Coronary artery (tissue), 2 donors: ENCODE data around the gene EMX1.
A peak's percentile ranks its signal among the peaks of the same experiment; 100 is the strongest.

Source experiments
- DNase-seq: peaks from one replicate; pipeline ENCODE4 v3.0.0-alpha.2; 2017; ENCODE audit warnings: low spot score
- H3K27ac ChIP-seq, 2 donors: fragments of 200-600 bp; sonication (generic); one replicate each; pipeline ENCODE4 v1.5.1; 2016 to 2019
- H3K4me3 ChIP-seq: fragments of 200-600 bp; sonication (generic); 2 replicates; pipeline ENCODE4 v1.5.1; 2016; ENCODE audit warnings: mild to moderate bottlenecking, moderate library complexity
- TF ChIP-seq, protein P1 (sequence below): fragments of 200-600 bp; sonication (generic); IDR thresholded peaks from one replicate; pipeline ENCODE4 v1.5.1; 2019; ENCODE audit warnings: antibody characterized with exemption

The EMX1 gene

DNA sequence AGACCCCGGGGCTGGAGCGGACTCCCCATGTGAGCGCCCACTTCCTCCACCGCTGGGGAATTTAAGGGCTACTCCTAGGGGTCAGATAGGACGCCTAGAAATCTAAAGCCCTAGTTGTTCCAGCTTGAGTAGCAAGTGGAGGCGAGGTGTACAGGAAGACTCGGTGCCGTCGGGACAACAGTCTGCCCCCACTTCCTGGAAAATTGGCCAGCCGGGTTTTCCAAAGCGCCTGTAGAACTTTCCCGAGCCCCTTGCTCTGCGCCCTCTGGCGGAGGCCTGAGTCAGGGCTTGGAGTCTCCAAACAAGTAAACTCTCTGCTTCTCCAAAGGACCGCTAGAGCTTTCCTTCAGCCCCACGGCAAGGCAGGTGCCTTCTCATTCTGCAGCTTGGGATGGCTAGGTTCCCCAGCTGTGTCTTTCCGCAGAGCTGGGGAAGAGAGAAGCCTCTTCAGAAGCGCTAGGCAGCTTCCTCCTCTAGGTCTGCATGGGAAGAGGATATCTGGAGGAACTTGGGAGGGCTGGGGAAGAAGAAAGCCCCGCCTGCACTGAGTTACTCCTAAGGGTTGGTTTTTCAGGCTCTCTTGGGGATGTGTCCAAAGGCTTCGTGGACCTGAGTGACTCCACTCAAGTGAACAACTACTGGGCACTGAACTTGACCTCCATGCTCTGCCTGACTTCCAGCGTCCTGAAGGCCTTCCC is 29.4 kb upstream of the EMX1 start:
- TF ChIP-seq, protein P1, sequence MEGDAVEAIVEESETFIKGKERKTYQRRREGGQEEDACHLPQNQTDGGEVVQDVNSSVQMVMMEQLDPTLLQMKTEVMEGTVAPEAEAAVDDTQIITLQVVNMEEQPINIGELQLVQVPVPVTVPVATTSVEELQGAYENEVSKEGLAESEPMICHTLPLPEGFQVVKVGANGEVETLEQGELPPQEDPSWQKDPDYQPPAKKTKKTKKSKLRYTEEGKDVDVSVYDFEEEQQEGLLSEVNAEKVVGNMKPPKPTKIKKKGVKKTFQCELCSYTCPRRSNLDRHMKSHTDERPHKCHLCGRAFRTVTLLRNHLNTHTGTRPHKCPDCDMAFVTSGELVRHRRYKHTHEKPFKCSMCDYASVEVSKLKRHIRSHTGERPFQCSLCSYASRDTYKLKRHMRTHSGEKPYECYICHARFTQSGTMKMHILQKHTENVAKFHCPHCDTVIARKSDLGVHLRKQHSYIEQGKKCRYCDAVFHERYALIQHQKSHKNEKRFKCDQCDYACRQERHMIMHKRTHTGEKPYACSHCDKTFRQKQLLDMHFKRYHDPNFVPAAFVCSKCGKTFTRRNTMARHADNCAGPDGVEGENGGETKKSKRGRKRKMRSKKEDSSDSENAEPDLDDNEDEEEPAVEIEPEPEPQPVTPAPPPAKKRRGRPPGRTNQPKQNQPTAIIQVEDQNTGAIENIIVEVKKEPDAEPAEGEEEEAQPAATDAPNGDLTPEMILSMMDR, result peak; percentile 93
- peak overlapping the region; percentile 79 to 93 for H3K27ac ChIP-seq

GRCh38 chr2:72888438-72889202 is 28.7 kb upstream of the EMX1 start:
- Histone ChIP-seq H3K27ac (no peak overlapping the region), H3K4me3 (peak overlapping the region; percentile 79)
- no peak for DNase-seq
- TF ChIP-seq, protein P1, result no peak

More for the DNA sequence above, 29.4 kb upstream of the EMX1 start:
- H3K4me3 ChIP-seq, result peak overlapping the region; percentile 79
- DNase-seq, result peak; percentile 94

DNA sequence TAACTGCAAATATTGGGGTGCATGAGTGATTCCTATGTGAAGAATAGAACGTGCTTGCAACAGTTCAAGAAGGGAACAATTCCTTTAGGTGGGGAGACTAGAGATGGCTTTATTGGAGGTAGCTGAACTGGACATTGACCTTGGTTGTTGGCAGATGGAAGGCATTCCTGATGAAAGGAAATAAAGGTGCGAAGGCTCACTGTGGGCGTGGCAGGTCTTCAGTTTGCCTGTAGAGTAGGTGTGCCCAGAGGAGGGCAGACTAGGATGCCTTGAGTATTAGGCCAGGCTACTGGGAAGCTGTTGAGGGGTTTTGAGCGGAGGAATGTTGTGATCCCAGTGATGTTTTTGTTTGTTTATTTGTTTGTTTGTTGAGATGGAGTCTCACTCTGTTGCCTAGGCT is 27.3 kb upstream of the EMX1 start:
- TF ChIP-seq, protein P1, result no peak
- no peak for DNase-seq
- no peak overlapping the region for H3K4me3 ChIP-seq
- H3K27ac ChIP-seq, result no peak overlapping the region

- no peak for DNase-seq
- Histone ChIP-seq H3K4me3 (no peak overlapping the region), H3K27ac (no peak overlapping the region)
- TF ChIP-seq, protein P1, result no peak
These were observed 26.1 kb upstream of the EMX1 start for GRCh38 chr2:72891091-72891818.

GRCh38 chr2:72892506-72893173 is 24.7 kb upstream of the EMX1 start:
- Histone ChIP-seq H3K27ac (no peak overlapping the region), H3K4me3 (no peak overlapping the region)
- DNase-seq, result no peak
- TF ChIP-seq, protein P1, result peak; percentile 60

DNA sequence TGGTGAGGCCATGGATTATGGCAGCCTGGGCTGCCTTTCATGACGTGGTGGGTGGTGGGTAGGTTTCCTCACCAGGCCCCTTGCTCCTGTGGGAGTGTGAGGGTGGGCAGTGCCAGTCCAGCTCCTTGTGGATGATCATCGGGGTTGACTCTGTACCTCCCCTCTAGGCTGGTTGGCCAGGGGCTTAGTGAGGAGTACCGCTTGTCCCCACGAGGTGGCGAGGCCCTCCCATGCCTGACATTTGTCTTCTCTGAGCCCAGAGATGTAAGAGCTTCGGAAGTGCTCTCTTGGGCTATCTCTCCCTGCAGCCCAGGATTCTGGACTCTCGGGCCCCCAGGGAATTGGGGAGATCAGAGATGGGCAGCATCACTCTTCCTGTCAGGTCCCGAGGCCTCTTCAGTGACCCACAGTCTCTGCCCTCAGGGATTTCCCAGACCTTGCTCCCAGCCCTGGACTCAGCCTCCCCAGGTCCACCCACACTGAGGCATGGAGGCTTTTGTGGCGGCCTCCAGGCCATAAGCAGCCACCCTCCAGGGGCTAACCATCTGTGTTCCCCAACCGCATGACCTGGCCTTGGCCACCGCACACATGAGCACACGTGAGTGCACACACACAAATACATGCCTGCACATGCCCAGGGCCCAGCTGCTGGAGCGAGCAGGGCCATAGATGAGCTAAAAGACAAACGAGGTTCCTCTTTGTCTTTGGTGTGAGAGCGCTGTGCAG is 23.6 kb upstream of the EMX1 start:
- TF ChIP-seq, protein P1, result peak; percentile 55
- no peak overlapping the region for H3K27ac ChIP-seq
- no peak overlapping the region for H3K4me3 ChIP-seq
- no peak for DNase-seq
